ENCODE results near the gene PKNOX2.

DNA sequence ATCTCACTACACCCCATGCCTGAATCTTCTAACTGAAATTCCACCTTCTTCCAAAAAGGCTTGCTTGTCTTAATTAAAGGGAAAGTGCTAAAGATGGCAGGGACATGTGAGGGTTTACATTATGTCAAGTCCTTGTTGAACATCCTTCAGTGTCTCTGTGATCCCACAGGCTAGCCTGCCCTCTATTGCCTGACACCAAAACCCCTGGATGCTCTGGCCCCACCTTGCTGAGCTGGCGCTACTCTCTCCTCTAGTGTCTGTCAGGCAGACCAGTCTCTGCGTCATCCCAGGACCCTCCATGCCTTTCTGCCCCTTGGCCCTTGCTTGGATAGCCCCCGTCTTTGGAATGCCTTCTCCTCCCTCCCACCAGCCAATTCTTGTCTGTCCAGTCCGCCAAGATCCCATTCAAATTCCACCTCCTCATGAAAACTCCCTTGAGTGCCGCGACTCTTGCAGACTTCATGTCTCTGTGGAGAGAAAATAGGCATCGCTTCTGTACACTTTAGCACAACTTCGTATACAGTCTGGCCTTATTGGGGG is 69.3 kb downstream of the PKNOX2 start:
- TF ChIP-seq EZH2phosphoT487 (IDR thresholded peaks at IDR 0.05; ENCODE audit: low read depth): no peak
- TF ChIP-seq, protein P1, sequence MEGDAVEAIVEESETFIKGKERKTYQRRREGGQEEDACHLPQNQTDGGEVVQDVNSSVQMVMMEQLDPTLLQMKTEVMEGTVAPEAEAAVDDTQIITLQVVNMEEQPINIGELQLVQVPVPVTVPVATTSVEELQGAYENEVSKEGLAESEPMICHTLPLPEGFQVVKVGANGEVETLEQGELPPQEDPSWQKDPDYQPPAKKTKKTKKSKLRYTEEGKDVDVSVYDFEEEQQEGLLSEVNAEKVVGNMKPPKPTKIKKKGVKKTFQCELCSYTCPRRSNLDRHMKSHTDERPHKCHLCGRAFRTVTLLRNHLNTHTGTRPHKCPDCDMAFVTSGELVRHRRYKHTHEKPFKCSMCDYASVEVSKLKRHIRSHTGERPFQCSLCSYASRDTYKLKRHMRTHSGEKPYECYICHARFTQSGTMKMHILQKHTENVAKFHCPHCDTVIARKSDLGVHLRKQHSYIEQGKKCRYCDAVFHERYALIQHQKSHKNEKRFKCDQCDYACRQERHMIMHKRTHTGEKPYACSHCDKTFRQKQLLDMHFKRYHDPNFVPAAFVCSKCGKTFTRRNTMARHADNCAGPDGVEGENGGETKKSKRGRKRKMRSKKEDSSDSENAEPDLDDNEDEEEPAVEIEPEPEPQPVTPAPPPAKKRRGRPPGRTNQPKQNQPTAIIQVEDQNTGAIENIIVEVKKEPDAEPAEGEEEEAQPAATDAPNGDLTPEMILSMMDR (IDR thresholded peaks at IDR 0.05; ENCODE audit: low read depth, low read length): no peak
